ENCODE results near the gene CACNA1C.

Gene CACNA1C

DNA sequence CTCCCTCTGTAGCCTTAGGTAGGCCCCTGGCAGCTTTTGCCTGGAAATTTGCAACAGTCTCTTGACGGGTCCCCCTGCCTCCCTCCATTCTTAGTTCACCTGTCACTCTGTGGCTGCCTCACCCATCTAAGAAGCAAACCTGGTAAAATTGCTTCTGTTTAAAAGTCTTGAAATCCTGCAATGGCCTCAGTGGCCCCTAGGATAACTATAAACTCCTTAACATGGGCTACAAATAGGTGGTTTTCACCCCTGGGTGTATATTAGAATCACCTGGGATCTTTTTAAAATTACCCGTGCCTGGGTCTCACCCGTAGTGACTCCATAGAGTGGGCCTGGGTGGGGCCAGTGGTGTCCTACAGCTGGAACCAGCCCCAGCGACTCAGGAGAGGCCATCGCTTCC lies 332.7 kb downstream of the CACNA1C start:
- TF ChIP-seq, protein P1, sequence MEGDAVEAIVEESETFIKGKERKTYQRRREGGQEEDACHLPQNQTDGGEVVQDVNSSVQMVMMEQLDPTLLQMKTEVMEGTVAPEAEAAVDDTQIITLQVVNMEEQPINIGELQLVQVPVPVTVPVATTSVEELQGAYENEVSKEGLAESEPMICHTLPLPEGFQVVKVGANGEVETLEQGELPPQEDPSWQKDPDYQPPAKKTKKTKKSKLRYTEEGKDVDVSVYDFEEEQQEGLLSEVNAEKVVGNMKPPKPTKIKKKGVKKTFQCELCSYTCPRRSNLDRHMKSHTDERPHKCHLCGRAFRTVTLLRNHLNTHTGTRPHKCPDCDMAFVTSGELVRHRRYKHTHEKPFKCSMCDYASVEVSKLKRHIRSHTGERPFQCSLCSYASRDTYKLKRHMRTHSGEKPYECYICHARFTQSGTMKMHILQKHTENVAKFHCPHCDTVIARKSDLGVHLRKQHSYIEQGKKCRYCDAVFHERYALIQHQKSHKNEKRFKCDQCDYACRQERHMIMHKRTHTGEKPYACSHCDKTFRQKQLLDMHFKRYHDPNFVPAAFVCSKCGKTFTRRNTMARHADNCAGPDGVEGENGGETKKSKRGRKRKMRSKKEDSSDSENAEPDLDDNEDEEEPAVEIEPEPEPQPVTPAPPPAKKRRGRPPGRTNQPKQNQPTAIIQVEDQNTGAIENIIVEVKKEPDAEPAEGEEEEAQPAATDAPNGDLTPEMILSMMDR (conservative IDR thresholded peaks at IDR 0.05) = no peak
- no peak for TF ChIP-seq ZFX (IDR thresholded peaks at IDR 0.05)
- H3K27ac ChIP-seq = no peak overlapping the region

DNA sequence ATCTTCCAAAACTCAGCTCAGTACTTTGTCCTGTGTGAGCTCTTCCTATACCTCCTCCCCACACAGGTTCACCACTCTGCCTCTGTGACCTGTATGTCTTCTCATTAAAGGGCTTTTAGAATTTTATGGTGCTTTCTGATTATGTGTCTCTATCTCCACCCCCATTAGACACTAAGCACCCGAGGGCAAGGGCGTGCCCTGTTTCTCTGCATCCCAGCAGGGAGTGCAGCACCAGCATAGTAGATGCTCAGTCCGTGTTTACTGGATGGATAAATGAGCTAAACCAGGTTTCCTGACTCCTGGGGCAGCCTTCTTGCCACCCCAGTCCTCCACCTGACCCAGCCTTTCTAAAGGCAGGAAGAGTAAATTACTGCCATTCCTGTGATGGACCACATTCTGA lies 333.8 kb downstream of the CACNA1C start:
- no peak for TF ChIP-seq ZFX (IDR thresholded peaks at IDR 0.05)
- TF ChIP-seq, protein P1 (conservative IDR thresholded peaks at IDR 0.05) = no peak
- no peak overlapping the region for H3K27ac ChIP-seq

DNA sequence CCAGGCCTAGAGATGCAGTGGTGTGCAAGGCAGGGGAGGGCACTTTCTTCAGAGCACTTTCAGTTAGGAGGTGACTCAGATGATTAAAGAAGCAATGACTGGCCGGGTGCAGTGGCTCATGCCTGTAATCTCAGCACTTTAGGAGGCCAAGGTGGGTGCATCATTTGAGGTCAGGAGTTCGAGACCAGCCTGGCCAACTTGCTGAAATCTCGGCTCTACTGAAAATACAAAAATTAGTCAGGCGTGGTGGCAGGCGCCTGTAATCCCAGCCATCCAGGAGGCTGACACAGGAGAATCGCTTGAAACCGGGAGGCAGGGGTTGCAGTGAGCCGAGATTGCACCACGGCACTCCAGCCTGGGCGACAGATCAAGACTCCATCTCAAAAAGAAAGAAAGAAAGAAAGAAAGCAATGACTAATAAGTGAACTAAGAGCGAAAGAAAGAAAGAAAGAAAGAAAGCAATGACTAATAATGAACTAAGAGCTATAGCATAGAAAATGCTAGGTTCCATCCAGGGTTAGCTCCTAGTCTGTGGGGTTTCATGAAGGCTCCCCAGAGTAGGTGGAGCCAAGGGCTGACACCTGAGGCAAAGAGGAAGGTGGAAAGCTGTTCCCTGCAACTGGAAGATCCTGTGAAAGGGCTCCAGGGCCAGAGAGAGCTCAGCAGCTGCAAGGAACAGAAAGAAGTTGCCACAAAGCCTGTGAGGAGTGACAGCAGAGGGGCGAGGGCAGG lies 334.5 kb downstream of the CACNA1C start:
- H3K27ac ChIP-seq = no peak overlapping the region
- TF ChIP-seq, protein P1 (conservative IDR thresholded peaks at IDR 0.05) = no peak
- no peak for TF ChIP-seq ZFX (IDR thresholded peaks at IDR 0.05)

DNA sequence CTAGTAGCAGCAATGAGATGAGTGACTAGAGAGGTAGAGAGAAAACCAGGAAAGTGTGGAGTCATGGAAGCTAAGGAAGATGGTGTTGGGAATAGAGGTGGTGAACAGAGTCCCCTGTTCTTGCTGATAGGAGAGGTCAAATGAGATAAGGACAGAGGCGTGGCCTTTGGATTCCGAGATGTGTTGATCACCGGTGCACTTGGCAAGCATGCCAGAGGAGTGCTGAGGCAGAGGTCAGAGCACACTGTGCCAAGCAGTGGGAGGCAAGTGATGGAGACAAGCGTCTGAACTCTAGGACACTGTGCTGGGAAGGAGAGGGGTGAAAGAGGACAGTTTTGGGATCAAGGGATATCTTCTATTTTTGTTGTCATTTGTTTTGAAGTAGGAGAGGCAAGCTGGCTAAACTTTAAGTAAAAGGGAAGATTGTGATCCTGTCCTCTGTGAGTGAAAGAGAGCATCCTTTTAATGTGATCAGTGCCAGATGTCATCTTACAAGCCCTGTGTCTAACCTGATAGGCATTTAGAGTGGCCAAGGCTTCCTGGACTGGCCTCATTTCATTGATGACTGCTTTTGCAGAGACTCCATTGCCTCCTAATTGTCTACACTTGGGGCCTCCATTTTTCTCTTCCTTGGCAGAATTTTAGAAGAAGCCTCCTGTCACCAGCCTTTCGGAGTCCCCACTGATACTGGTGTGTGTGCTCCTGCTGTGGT lies 336.4 kb downstream of the CACNA1C start:
- H3K27ac ChIP-seq = no peak overlapping the region
- no peak for TF ChIP-seq ZFX (IDR thresholded peaks at IDR 0.05)
- TF ChIP-seq, protein P1 (conservative IDR thresholded peaks at IDR 0.05) = no peak

DNA sequence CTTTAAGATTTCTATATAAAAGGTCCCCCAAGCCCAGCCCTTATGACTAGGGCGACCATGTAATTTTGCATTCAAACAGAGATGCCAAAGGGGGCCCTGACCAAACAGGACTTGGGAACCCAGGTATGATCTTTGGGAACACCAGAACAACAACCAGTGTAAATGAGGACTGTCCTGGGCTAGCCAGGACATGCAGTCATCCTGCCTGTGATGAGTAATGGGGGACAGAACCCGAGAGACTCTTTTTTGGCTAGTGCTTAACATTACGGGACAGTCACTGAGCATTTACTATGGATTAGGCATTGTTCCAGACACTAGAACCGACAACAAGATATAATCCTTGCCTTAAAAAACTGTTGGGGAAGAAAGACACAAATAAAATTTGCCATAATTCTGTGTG lies 337.3 kb downstream of the CACNA1C start:
- H3K27ac ChIP-seq = no peak overlapping the region
- TF ChIP-seq, protein P1 (conservative IDR thresholded peaks at IDR 0.05) = no peak
- no peak for TF ChIP-seq ZFX (IDR thresholded peaks at IDR 0.05)

DNA sequence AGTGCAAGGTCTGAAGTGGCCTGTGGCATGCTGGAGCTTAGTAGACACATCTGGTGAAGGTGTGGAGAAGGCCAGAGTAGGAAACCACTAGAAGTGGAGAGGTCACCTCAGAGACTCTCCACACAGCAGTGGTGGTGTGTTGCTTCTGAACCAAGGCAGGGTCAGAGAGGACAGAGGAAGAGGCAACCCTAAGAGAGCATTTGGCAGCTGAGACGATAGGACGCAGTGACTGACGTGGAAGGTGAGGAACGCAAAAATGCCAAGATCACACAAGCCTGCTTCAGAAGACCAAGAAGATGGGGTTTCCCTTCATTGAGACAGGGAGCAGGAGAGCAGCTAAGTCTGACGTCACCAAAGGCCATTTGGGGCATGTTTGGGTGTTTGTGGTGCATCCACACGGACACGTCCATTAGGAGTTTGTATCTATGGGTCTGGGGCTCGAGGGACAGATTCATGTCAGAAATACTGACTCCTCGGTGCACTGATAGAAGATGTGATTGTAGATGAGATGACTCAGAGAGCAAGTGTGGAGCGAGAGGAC lies 338.1 kb downstream of the CACNA1C start:
- TF ChIP-seq, protein P1 (conservative IDR thresholded peaks at IDR 0.05) = no peak
- no peak for TF ChIP-seq ZFX (IDR thresholded peaks at IDR 0.05)
- no peak overlapping the region for H3K27ac ChIP-seq

DNA sequence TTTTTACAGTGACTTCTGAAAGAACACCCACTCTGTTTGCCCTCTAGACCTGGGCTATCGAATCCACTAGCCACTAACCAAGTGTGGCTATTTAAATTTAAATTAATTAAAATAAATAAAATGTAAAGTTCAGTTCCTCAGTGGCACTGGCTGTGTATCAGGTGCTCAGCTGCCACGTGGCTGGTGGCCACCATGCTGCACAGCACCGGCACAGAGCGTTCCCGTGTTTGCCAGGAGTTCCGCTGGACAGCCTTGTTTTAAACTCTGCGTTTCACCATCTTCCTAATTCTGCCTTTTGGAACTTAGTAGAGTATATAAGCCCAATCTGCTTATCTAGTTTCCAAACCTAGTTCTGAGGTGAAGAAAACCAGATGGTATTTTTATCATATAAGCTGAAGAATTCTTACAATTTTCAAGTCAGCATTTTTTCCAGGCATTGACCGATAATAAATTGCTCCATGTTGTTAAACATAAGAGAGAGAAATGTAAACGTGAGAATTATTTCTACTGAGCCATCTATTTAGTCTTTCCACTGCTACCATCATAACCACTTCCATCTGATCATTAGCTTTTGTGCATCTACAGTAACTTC lies 339.0 kb downstream of the CACNA1C start:
- TF ChIP-seq, protein P1 (conservative IDR thresholded peaks at IDR 0.05) = no peak
- TF ChIP-seq ZFX (IDR thresholded peaks at IDR 0.05) = no peak
- H3K27ac ChIP-seq = no peak overlapping the region

All from C4-2B (cell line).